Stomach smooth muscle (tissue), 2 donors: ENCODE measurements around the gene PDZRN3.

Experiments used
- H3K27ac ChIP-seq: one replicate; pipeline ENCODE4 v1.7.0; 2013; ENCODE audit warnings: mild to moderate bottlenecking, low read length, inconsistent platforms
- H3K27me3 ChIP-seq, 2 donors: one replicate each; pipeline ENCODE4 v1.7.0; 2013; ENCODE audit warnings: low read length in 2 of 2; ENCODE audit not compliant: insufficient read depth in 2 of 2, control insufficient read depth in 1 of 2
- H3K36me3 ChIP-seq, 2 donors: one replicate each; pipeline ENCODE4 v1.7.0; 2013; ENCODE audit warnings: low read length in 2 of 2; ENCODE audit not compliant: control insufficient read depth in 2 of 2, insufficient read depth in 2 of 2
- H3K4me1 ChIP-seq: one replicate; pipeline ENCODE4 v1.7.0; 2013; ENCODE audit warnings: low read length; ENCODE audit not compliant: control insufficient read depth, insufficient read depth
- H3K4me3 ChIP-seq, 2 donors: one replicate each; pipeline ENCODE4 v1.7.0; 2013; ENCODE audit warnings: low read length in 2 of 2
- H3K9ac ChIP-seq, 2 donors: one replicate each; pipeline ENCODE4 v1.7.0; 2013; ENCODE audit warnings: low read length in 2 of 2, mild to moderate bottlenecking in 1 of 2
- H3K9me3 ChIP-seq, 2 donors: one replicate each; pipeline ENCODE4 v1.7.0; 2013; ENCODE audit warnings: low read length in 2 of 2; ENCODE audit not compliant: control insufficient read depth in 2 of 2
- donor health status: healthy.
- donor health status: Pancreatic carcinoma.

Gene PDZRN3

DNA sequence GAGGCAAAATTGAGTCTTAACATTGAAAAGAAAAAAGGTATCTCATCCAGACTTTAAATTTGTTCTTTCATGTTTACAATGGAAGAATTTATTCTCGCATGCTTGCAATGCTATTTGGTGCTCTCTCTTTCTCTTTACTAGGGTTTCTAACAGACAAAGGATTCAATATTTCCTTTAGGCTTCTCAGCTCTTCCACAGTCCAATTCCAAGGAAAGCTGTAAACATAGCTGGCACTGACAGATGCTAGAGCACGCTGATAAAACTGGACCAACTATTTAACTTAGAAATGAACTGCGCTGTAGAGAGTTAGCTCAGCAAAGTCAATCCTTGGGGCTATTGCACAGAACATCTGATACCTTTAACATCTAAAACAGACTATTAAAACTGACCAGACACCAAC, 81.3 kb downstream of the PDZRN3 start:
- Histone ChIP-seq H3K9ac (no peak overlapping the region), H3K27me3 (no peaks in the 10 kb centered on the region), H3K36me3 (no peaks in the 10 kb centered on the region), H3K27ac (peak overlapping the region; percentile 37), H3K4me1 (peaks cover 39% of the 10 kb centered on the region), H3K9me3 (no peaks in the 10 kb centered on the region), H3K4me3 (no peak overlapping the region)

DNA sequence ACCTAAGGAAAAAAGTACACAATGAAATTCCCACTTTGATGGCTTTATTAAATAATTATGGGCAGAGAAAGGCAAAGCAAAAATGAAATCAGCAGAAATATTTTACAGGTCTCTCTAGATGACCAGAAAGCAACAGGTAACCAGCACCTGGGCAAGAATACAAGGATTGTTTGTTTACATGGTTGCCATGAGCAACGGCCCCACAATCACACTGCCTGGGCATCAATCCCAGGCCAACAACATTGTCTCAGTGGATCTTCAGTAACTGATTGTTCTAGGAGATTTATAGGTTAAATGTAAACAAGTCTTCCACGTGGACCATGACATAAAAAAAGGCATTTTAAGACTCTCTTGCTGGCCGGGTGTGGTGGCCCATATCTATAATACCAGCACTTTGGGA, 82.6 kb downstream of the PDZRN3 start:
- Histone ChIP-seq H3K27me3 (no peaks in the 10 kb centered on the region), H3K9me3 (no peaks in the 10 kb centered on the region), H3K4me1 (peaks cover 33% of the 10 kb centered on the region), H3K4me3 (no peak overlapping the region), H3K27ac (no peak overlapping the region), H3K36me3 (no peaks in the 10 kb centered on the region), H3K9ac (no peak overlapping the region)

DNA sequence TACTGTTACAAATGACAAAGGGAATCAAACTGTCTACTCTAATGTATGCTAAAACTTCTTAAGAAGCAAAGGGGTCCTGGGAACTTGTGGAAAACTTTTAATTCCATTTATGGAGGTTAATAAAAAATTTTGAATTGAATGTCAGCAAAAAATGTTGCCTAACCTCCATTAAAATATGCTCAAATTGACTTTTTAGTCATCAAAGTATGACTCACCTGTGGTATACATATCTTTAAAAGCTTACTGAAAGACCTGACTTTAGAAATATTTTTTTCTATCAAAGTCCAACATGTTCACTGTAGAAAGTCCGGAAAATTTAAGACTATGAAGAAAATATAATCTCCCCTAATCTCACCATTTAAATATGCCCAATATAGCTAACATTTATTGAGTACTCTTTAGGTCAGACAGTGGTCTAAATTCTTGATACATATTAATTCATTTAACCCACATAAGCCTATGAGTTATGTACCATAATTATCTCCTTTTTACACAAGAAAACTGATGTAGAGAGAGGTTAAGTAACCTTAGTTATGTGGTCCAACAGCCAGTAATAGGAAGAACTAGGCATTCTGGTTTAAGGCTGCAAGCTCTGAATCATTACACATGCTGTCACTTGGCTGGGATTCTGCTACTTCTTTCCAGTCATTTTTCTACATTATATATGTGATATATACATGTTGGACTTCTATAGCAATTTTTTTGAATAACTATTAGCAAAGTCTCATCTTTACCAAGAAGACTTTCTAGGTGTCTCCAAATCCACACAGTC, 83.6 kb downstream of the PDZRN3 start:
- H3K27me3 ChIP-seq, result no peaks in the 10 kb centered on the region
- H3K27ac ChIP-seq, result no peak overlapping the region
- no peaks in the 10 kb centered on the region for H3K36me3 ChIP-seq
- no peak overlapping the region for H3K4me3 ChIP-seq
- no peak overlapping the region for H3K9ac ChIP-seq
- H3K9me3 ChIP-seq, result no peaks in the 10 kb centered on the region
- peaks cover 36% of the 10 kb centered on the region for H3K4me1 ChIP-seq

DNA sequence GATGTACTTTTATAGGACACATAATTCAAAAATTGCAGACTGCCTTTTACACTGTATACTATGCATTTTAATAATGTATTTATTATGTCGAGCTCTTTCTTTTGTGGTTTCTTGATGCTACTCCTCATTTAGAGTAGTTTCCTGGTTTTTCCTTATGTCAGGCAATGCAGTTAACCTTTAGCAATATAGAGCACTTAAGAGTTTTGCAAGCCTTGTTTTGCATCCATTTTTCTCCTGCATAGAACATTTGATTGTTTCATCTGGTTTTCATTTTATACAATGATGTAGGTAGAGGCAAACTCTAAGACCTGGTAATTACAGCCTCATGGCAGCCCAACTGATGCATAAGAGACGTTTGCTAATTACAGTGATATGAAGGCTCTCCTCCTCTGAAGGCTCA, 86.3 kb downstream of the PDZRN3 start:
- no peaks in the 10 kb centered on the region for H3K27me3 ChIP-seq
- H3K4me1 ChIP-seq, result peaks cover 28% of the 10 kb centered on the region
- no peak overlapping the region for H3K4me3 ChIP-seq
- no peaks in the 10 kb centered on the region for H3K9me3 ChIP-seq
- no peak overlapping the region for H3K9ac ChIP-seq
- no peak overlapping the region for H3K27ac ChIP-seq
- H3K36me3 ChIP-seq, result no peaks in the 10 kb centered on the region

DNA sequence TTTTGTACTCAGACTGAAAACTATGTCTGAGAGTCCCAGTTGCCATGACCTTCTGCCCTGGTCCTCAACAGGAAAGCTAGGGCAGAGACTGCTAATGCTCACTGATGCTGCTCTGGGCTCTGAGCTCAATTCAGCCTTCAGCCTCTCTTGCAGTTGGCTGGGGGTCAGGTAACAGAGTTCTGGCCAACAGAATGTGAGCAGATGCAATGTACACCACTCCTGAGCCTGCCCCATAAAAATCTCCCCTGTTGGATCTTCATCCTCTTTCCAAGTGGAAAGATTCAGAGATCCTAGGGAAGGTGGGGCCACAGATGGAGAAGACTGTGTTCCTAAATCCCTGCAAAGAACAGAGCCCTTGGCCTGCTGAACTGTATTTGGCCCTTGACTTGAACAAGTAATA, 87.8 kb downstream of the PDZRN3 start:
- Histone ChIP-seq H3K4me1 (peaks cover 18% of the 10 kb centered on the region), H3K27ac (no peak overlapping the region), H3K9me3 (no peaks in the 10 kb centered on the region), H3K9ac (no peak overlapping the region), H3K4me3 (no peak overlapping the region), H3K36me3 (no peaks in the 10 kb centered on the region), H3K27me3 (no peaks in the 10 kb centered on the region)

DNA sequence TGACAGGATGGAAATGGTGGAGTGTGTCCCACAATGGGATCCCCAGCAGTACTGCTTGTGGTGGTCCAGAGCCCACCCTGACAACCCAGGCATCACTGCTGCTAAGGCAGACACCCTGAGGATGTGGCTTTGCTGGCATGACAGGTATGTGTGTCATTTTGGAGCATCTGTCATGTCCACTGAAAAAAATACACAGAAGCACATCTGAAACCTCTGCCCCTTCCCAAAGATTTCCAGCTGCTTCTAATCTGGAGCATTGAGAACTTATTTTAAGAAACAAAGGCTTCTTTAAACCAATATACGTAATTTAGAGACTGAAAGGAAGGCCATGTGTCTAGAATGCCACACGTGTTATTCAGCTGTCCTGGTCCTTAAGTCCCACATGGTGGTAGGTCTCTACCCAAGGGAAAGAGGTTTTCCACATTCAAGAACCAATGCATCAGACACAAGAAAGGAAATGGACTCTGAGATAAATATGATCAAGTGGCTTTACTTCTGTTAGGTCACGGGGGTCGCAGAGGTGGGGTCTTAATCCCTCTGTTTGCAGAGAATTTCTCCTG, 88.3 kb downstream of the PDZRN3 start:
- Histone ChIP-seq H3K4me3 (no peak overlapping the region), H3K4me1 (peaks cover 17% of the 10 kb centered on the region)

DNA sequence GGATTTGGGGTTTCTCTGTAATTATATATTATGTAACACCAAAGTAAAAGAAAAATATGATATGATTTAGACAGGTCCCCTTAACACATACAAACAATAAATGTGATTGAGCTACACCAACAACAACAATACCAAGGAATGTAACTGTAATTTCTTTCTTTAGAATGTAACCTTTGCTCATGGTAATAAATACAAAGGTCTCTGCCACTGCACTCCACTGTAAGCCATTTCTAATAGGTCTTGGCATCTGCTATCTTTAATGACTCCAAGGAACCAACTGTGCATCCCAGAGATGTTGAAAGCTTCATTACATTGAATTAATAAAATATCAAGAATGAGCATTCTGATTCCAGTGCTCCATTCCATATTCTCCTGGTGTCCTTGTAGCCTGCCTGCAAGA, 88.8 kb downstream of the PDZRN3 start:
- Histone ChIP-seq H3K4me1 (peaks cover 17% of the 10 kb centered on the region), H3K9ac (no peak overlapping the region), H3K27me3 (no peaks in the 10 kb centered on the region), H3K9me3 (no peaks in the 10 kb centered on the region), H3K27ac (no peak overlapping the region), H3K4me3 (no peak overlapping the region), H3K36me3 (no peaks in the 10 kb centered on the region)

More for the DNA sequence above, 88.3 kb downstream of the PDZRN3 start:
- Histone ChIP-seq H3K9me3 (no peaks in the 10 kb centered on the region), H3K27me3 (no peaks in the 10 kb centered on the region), H3K36me3 (no peaks in the 10 kb centered on the region), H3K27ac (no peak overlapping the region), H3K9ac (no peak overlapping the region)

DNA sequence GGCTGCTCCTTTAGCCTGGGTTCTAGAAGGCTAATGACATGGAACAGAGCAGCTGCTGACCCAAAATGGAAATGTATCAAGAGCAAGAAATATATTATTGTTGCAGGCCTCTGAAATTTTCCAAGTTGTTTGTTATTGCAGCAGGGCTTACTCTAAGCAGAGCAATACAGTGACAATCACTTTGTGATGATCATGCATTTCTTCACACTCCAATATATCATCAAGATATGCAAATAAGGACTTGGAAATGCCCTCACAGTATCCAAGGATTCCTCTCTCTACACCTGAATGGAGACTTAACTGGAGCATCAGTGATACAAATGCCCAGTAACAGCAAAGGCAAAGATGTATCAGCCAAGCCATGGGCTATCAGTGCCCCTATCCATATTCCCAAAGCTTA, 89.6 kb downstream of the PDZRN3 start:
- H3K9ac ChIP-seq, result no peak overlapping the region
- peaks cover 17% of the 10 kb centered on the region for H3K4me1 ChIP-seq

DNA sequence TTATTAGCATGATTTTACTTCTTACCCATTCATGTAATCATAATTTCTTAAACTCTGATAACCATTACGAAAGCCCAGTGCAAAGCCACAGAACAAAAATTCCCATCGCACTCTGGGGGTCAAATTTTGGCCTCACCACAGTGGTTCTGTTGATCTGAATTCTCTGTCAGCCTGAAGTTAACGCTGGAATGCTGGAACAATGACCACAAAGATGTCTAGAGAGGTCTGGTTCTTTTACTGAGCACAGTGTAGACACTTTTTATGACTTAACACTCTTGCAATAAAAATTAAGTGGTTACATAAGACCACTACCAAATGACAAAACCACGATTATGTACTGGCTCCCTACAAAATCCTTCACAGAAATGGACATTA, 94.7 kb downstream of the PDZRN3 start:
- H3K9ac ChIP-seq, result no peak overlapping the region

More for the DNA sequence above, 89.6 kb downstream of the PDZRN3 start:
- Histone ChIP-seq H3K27me3 (no peaks in the 10 kb centered on the region), H3K27ac (peak overlapping the region; percentile 6), H3K36me3 (no peaks in the 10 kb centered on the region), H3K4me3 (no peak overlapping the region), H3K9me3 (no peaks in the 10 kb centered on the region)

DNA sequence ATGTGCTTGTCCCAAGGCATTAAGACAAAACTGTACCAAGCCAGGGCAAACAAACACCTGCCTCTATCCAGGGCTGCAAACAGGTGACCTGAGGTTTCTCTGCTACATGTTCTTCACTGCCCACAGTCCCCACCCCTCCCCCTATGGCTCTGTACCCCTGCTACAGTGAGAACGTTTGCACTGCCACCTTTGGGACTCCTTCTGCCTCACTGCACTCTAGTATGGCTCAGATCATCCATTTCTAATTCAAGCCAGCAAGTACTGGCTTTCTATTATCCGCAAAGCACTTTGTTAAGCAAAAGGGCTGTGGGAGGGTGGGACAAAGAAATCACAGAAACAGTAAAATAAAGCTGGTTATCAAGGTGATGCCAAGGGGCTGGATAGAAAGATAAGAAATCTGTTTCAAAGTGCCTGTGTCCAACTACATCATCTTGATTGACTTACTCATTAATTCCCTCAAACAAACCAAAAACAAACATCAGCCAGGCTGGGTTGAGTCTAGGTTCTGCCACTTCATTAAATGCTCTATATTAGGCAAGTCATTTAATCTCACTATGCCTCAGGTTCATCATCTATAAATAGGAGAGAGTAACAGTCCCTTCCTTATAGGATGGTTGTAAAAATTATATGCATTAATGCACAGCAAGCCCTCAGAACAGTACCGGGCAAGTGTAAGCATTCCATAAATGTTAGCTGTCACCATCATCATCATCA, 95.3 kb downstream of the PDZRN3 start:
- H3K4me1 ChIP-seq, result peaks cover 31% of the 10 kb centered on the region
- no peaks in the 10 kb centered on the region for H3K9me3 ChIP-seq
- peak overlapping the region; percentile 61 for H3K27ac ChIP-seq
- no peaks in the 10 kb centered on the region for H3K36me3 ChIP-seq
- H3K4me3 ChIP-seq, result peak overlapping the region in 1 of 2 donors; percentile 36
- H3K9ac ChIP-seq, result peak overlapping the region in 1 of 2 donors; percentile 14
- H3K27me3 ChIP-seq, result no peaks in the 10 kb centered on the region

More for the DNA sequence above, 94.7 kb downstream of the PDZRN3 start:
- Histone ChIP-seq H3K36me3 (no peaks in the 10 kb centered on the region), H3K27ac (peak overlapping the region; percentile 61), H3K27me3 (no peaks in the 10 kb centered on the region), H3K4me3 (no peak overlapping the region), H3K9me3 (no peaks in the 10 kb centered on the region), H3K4me1 (peaks cover 28% of the 10 kb centered on the region)

DNA sequence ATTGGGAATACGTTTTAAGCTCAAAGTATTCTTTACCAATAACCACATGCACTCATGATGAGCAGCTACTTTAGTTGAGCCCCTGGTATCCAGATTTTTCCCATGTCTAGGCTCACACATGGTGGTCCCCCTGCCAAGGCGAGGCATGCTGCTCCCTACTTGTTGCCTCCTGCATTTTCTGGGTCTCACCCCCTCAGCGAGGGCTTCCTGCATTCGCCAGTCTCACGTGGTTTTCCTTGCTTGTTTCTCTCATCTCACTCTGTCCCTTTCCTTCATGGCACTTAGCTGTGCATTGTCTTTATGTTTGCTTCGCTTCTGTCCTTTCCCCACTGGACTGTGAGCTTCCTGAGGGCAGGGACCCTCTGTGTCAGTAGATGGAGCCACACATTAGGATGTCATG, 99.2 kb downstream of the PDZRN3 start:
- Histone ChIP-seq H3K36me3 (no peaks in the 10 kb centered on the region), H3K27ac (peak overlapping the region; percentile 66), H3K4me1 (peaks cover 47% of the 10 kb centered on the region), H3K9ac (no peak overlapping the region), H3K9me3 (no peaks in the 10 kb centered on the region), H3K27me3 (no peaks in the 10 kb centered on the region), H3K4me3 (peak overlapping the region in 1 of 2 donors; percentile 40)
